Prostate gland (tissue), 2 donors: ENCODE data around the gene DEK. TPM values are rescaled to one million over a fixed set of nuclear protein-coding genes. Genes with fewer than 3 reads are reported as not detected.

Experiments used
- DNase-seq: peaks from one replicate; pipeline ENCODE4 v3.0.0-alpha.2; 2019; ENCODE audit warnings: low spot score
- H3K27ac ChIP-seq, 2 donors: fragments of 200-600 bp; sonication (generic); 2 replicates each; pipeline ENCODE4 v1.5.1; 2017 to 2019
- H3K27me3 ChIP-seq: fragments of 200-600 bp; sonication (generic); replicated peaks from 2 replicates; pipeline ENCODE4 v1.5.1; 2019; ENCODE audit not compliant: insufficient read depth
- H3K36me3 ChIP-seq, 2 donors: fragments of 200-600 bp; sonication (generic); 1 replicate in 1 of 2; 2 replicates in 1 of 2; pipeline versions ENCODE4 v1.5.1 to v1.8.1; 2017 to 2019
- H3K4me1 ChIP-seq: fragments of 200-600 bp; sonication (generic); replicated peaks from 2 replicates; pipeline ENCODE4 v1.5.1; 2019
- H3K4me3 ChIP-seq, 2 donors: fragments of 200-600 bp; sonication (generic); 2 replicates each; pipeline ENCODE4 v1.5.1; 2017 to 2019
- H3K9me3 ChIP-seq: fragments of 200-600 bp; sonication (generic); 2 replicates; pipeline ENCODE4 v1.5.1; 2017
- CTCF ChIP-seq, 4 experiments: fragments of 200-600 bp in 2 of 4; fragments of 450-650 bp in 2 of 4; sonication (generic) in 2 of 4; IDR thresholded peaks; 1 replicate in 3 of 4; 2 replicates in 1 of 4; pipeline ENCODE4 v1.5.1; 2016 to 2019; ENCODE audit warnings: antibody characterized with exemption in 4 of 4, mild to moderate bottlenecking in 2 of 4, moderate library complexity in 2 of 4
- POLR2A ChIP-seq: fragments of 450-650 bp; IDR thresholded peaks from one replicate; pipeline ENCODE4 v1.6.1; 2016; ENCODE audit warnings: antibody characterized with exemption, mild to moderate bottlenecking
- POLR2AphosphoS5 ChIP-seq: sonication (generic); formaldehyde crosslinking; IDR thresholded peaks from one replicate; pipeline ENCODE4 v1.6.1; 2017; ENCODE audit warnings: antibody characterized with exemption
- WGBS: methylation state at CpG from one replicate; pipeline ENCODE4 v1.1.5; 2018; 5-methylcytosine and 5-hydroxymethylcytosine counted together
- intact Hi-C: fragments of 100-400 bp; cut with DNase I; formaldehyde crosslinking; loops from one replicate; pipeline ENCODE4 v1.14.2; 2022
- total RNA-seq, 2 donors: library from RNA; depleted of rRNA; stranded (reverse); fragments of >200 nt; gene quantifications; one replicate each; pipeline ENCODE4 v1.1.0, GENCODE V29; 2016

The DEK gene
- total RNA-seq, 2 donors from 2014 or later: 74.1 to 133 TPM

- Histone ChIP-seq H3K4me1 (no peaks in the 10 kb centered on the region), H3K27ac (no peak overlapping the region), H3K9me3 (no peaks in the 10 kb centered on the region), H3K4me3 (no peak overlapping the region), H3K36me3 (no peaks in the 10 kb centered on the region), H3K27me3 (no peaks in the 10 kb centered on the region)
- intact Hi-C loops: no loop called here
- WGBS: 94% methylated on average over 3 of the region's 3 CpGs
- no peak for TF ChIP-seq POLR2AphosphoS5
- no peak for TF ChIP-seq CTCF (IDR thresholded peaks at IDR 0.05)
- no peak for TF ChIP-seq POLR2A
- DNase-seq: no peak
Observed at GRCh38 chr6:18243302-18243893, 20.9 kb downstream of the DEK start.

- Histone ChIP-seq H3K27ac (no peak overlapping the region), H3K27me3 (no peaks in the 10 kb centered on the region), H3K36me3 (no peaks in the 10 kb centered on the region), H3K4me3 (no peak overlapping the region), H3K9me3 (no peaks in the 10 kb centered on the region), H3K4me1 (no peaks in the 10 kb centered on the region)
- 80% methylated on average over 11 of the region's 11 CpGs for WGBS
- no peak for DNase-seq
- TF ChIP-seq POLR2AphosphoS5 (no peak), CTCF (IDR thresholded peaks at IDR 0.05) (no peak), POLR2A (no peak)
- intact Hi-C loops: no loop called here
Observed at GRCh38 chr6:18242062-18242851, 22.1 kb downstream of the DEK start.

GRCh38 chr6:18241208-18242038, 22.9 kb downstream of the DEK start:
- intact Hi-C loops: no loop called here
- Histone ChIP-seq H3K27ac (no peak overlapping the region), H3K4me1 (no peaks in the 10 kb centered on the region), H3K36me3 (no peaks in the 10 kb centered on the region), H3K27me3 (no peaks in the 10 kb centered on the region), H3K4me3 (no peak overlapping the region), H3K9me3 (no peaks in the 10 kb centered on the region)
- TF ChIP-seq CTCF (IDR thresholded peaks at IDR 0.05) (no peak), POLR2A (no peak), POLR2AphosphoS5 (no peak)
- 42% methylated on average over 1 of the region's 1 CpG for WGBS
- no peak for DNase-seq

DNA sequence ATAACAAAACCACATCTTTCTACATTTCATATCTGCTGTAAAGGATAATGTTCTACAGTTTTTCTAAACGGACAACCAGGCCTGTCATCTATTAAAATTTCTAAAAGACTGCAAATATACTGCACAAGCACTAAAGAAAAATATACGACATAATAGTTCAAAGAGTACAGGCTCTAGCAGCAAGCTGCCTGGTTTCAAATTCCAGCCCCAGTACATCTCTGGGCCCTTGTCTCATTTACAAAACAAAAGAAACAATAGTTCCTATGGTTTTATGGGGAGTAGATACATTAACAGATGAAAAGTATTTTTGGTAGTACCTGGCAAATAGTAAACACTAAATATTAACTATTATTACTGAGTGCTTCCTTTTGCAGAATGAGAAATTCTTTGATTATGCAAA, 24.1 kb downstream of the DEK start:
- Histone ChIP-seq H3K4me1 (no peaks in the 10 kb centered on the region), H3K36me3 (no peaks in the 10 kb centered on the region), H3K27ac (no peak overlapping the region), H3K4me3 (no peak overlapping the region), H3K27me3 (no peaks in the 10 kb centered on the region), H3K9me3 (no peaks in the 10 kb centered on the region)
- WGBS: 33% methylated on average over 2 of the region's 2 CpGs
- TF ChIP-seq POLR2AphosphoS5 (no peak), CTCF (IDR thresholded peaks at IDR 0.05) (no peak), POLR2A (no peak)
- intact Hi-C loops: no loop called here
- no peak for DNase-seq
